Measurements from ENCODE around the gene ZRANB2.

Gene ZRANB2, protein sequence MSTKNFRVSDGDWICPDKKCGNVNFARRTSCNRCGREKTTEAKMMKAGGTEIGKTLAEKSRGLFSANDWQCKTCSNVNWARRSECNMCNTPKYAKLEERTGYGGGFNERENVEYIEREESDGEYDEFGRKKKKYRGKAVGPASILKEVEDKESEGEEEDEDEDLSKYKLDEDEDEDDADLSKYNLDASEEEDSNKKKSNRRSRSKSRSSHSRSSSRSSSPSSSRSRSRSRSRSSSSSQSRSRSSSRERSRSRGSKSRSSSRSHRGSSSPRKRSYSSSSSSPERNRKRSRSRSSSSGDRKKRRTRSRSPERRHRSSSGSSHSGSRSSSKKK

DNA sequence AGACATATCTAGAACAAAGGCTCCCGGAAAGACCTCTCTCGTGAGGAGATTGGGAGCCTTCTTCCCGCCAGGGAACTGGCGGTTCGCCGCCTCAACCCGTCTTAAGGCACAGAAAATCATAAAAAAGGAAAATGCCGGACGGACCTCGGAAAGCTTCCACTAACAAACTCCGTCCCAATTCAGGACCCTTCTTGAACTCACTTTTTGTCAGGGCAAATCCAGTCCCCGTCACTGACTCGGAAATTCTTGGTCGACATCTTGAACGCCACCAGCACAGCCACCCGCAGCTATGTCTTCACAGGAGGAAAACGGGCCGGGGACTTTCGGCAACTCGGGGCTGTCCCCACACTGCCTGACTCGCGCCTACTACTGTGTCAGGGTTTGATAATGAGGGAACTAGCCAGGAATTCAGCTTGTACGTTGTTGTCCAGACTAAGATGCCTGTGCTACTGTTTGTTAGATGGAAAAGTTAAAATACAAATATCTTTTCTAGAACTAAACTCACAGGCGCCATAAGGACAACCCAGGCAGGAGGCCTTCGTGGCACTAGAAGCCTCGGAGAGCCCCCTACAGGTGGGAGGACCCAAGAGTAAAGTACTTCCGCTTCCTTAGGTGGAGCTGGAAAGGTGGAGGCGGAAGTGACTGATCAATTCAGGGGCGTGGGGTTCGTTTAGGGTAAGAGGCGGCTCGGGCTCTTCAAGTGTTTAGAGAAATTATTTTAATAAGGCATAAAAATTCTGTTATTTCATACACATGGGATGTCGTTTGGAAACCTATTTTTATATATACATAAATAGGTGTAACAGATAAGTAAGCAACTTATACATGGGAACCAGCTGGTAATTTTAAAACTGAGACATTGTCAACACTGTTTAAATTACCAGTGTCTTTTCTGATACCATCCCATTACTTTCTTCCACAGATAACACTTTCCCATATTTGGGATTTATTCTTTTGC is at the start of gene ZRANB2:
TSS of gene ZRANB2 (minus strand) at position 297 of the 958 bp plus-strand sequence. CDS start at position 257, 40 bp downstream.
- peak; percentile 85 for DNase-seq (ENCODE audit: low spot score)

DNA sequence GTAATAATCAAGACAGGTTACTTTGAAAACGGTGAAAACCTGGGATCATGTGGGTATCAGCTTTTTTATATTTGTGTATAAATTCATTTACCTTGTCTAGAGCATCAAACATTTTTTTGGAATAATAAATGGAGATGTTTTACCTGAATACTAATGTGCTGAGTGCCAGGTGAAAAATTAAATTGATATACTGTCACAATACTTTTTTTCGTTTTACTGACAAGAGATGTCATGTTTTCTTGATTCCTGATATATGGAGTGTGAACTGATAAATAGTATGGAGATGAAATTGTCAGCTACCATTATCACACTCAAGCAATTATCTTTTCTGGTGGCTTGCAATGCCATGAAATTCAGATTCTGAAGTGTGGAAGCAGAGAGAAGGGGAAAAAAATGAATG is 47.2 kb upstream of the ZRANB2 start:
- DNase-seq (ENCODE audit: low spot score) = no peak

DNA sequence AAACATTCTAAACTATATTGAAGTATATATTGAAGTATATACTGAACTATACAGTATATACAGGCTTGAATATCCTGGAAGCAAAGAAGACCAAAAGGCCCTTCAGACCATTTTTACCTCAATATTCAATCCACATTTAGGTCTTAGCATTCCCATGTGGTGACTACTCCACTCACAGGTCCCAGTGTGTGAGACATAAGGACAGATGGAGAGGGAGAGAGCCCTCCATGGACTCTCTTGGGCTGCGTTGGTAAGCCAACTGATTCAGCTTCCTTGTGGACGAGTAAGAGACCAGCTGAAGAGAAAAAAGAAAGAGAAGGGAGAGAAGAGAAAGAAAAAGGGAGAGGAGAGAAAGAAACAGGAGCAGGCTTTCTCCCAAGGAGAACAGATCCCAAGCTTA is 37.3 kb upstream of the ZRANB2 start:
- no peak for DNase-seq (ENCODE audit: low spot score)

DNA sequence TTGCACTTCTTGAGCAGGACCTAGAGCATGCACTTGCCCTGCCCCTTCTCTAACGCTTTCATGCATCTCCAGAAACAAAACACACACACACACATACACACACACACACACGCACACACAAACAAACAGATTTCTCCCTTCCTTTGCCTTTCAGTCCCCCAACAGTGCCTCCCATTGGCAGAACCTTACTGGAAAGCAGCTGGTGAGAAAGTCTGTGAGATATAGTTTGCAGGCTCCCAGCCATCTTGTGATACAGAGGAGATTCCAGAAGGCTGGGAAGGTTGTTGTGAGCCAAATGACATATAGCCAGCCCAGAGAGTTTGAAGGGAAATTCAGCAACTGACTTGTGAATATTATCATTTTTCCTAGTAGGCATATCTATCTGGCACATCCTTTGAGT is 35.9 kb upstream of the ZRANB2 start:
- DNase-seq (ENCODE audit: low spot score) = no peak

DNA sequence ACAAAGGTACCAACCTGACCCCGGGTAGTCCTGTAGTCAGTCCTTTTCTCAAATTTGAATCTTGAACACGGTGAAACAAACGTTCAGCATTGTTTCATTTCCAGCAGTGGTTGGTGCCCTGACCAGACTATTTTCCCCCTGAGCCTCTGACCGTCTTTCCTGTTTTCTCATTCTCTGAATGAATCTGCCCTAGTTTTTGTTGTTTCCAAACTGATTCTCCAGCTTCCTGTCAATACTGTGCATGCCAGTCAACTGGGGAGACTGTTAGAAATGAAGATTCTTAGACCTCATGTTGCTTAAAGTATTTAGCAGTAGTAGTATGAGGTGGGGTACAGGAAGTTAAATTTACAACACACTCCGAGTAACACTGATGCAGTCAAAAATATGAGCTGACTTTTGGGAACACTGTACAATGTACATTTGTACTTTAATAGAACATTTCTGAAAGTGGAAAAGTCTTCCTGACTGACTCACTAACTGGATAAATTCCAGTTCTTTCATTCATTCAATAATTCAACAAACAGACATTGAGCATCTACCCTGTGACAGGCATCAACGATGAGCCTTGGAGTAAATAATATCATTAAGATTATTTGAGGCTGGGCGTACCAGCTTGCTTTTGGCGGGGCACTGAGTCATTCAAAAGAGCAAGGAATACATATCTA is 26.0 kb upstream of the ZRANB2 start:
- DNase-seq (ENCODE audit: low spot score) = peak; percentile 76

DNA sequence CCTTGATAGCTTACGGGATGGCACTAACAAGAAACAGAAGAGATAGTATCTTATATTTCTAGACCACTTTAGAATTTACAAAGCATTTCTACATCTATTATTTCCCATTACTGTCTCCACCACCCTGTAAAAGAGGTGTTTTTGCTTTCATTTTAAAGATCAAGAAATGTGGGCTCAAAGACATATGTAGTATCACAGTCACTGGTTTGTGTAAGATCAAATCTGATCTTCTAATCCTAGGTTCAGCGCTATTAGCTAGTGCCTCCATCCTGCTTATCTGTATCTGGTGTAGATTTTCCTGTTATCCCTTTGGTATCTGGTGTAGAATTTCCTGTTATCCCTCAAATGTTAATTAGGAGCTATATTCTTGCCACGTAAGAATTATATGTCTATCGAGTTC is 23.6 kb upstream of the ZRANB2 start:
- DNase-seq (ENCODE audit: low spot score) = no peak

DNA sequence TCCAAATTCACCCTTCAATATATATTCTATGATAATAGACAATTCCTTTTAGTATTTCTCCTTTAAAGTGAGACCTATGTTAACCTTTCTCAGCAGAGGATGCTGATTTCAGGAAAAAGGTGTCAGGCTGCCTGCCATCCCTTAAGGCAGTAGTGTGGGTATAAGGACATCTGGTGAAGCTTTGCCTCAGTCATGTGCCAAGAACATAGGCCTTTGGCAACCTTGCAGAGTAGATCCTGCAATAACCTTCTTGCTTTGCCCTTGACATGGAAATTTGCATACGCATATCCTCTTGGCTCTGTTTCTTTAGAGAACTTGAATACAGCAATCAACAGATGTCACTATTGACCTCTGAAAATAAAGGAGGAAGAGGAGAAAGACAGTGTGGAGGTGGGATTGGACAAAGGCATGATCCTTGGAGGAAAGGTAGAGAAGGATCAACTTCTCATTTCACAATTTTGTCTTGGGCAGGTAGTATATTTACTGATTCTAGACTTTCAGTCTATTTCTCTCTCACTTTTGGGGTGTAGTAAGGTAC is 21.1 kb upstream of the ZRANB2 start:
- no peak for DNase-seq (ENCODE audit: low spot score)

DNA sequence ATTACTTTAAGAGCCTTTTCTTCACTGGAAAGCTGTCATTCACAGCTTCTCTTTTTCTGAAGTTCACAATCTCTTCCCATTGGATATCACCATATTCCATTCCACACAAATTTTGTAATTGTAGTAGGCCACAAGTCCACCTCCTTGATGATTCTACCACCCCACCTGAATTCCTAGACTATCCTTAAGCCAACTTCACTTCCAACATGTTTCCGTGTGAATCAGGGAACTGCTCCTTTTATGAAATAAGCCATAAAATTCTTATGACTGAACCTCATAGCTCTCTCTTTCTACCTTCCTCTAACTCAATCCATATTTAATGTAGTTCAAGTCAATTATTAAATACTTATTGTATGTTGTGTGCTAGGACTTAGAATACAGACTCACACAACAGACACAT is 16.6 kb upstream of the ZRANB2 start:
- no peak for DNase-seq (ENCODE audit: low spot score)

DNA sequence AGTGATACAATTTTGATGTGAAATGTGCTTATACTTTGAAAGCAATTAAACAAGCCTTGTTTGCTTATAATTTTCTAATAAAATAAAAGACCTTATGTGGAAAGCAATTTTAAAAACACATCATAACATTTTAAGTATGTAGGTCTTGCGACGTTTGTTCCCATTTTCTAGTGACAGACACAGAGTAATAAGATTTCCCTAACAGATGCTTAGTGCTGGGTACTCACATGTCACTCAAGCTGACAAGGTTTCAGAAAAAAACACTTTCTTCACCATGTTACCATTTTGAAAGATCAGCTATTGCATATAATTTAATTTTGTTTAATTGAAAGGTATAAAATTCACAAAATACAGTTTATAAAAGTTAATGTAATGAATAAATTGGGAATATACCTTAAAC is 14.1 kb upstream of the ZRANB2 start:
- no peak for DNase-seq (ENCODE audit: low spot score)

DNA sequence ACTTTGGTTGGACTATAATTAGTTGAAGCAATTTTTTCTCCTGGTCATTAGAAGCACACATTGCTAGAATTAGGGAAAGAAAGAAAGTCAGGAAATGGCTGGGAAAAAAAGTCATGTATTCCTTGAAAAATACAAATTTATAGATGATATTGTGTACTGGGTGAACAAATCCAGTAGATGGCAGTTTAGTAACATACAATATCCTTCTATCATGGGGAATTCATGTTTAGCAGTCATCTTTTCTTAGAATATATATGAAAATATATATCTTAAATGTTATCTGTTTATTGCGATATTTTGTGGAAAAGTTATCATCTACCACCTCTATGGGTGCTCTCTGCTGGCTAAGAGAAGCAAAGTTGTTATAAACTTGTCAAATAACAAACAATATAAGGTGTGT is 13.1 kb upstream of the ZRANB2 start:
- peak; percentile 40 for DNase-seq (ENCODE audit: low spot score)

DNA sequence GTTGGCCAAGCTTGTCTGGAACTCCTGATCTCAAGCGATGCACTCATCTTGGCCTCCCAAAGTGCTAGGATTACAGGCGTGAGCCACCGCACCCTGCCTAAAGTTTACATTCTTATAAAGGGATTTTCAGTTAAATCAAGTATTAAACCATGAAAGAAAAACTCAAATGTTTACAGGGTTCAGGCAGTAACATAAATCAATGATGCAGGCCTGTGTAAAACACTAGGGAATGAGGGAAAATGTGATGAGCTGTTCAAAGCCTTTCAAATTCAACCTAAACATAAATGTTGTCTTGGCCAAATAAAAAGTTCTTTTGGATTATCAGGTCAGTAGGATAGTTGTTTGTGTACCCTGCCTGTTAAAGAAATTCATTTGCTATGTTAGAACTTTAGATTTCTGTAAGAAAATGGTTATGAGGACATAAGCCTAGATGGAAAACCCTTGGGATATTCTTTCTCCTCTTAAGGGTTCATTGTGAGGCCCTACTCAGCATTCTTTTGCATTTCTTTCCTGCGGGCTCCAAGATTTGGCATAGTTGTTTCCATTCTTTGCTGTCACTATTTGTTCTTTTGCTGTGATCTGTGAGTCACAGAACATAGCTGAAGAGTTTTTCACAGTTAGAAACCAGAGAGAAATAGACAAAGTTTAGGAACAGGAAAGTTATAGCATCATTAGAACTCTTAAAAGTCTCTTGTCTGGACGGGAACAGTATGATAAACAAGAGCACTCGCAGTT is 8.9 kb upstream of the ZRANB2 start:
- peak; percentile 23 for DNase-seq (ENCODE audit: low spot score)

DNA sequence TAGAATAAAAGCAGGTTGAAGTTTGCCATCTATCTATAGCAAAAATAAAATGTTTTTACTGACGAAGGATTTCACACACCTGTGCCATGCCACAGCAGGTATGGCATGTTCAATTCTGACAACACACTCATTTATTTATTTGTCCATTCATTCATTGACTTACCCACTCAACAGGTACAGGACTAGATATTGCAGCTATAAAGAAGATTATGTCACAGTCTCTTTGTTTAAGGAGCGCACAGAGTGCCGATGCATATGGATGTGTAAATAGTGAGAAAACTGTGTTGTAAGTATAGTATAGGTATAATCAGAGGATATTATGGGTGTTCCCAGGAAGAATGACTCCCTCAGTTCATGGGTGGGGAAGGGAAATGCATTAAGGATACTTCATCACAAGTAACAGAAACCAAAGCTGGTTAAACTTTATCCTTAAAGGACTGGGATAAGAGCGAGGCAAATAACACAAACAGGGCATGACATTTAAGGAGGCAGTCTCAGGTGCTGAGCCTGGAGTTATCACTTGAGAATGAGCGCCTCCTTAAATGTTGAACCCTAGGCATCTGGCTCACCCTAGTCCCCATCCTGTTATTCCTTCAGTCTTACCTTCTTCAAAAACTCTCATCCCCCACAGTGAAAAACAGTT is 7.9 kb upstream of the ZRANB2 start:
- DNase-seq (ENCODE audit: low spot score) = no peak

DNA sequence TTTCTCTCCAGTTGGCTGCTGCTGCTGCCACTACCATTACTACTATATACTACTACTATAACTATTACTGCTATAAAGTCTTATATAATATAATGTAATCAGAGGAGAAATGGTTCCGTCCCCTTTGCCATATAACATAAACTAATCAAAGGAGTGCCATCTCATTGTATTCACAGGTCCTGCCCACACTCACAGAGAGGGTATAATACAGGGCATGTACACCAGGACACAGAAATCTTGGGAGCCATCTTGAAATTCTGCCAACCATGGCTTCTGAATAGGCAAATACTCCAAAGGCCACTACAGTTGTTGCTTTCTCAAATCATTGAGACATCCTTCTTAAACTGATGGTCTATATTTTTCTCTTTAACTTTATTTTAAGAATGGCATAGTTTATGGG is 6.9 kb upstream of the ZRANB2 start:
- no peak for DNase-seq (ENCODE audit: low spot score)

DNA sequence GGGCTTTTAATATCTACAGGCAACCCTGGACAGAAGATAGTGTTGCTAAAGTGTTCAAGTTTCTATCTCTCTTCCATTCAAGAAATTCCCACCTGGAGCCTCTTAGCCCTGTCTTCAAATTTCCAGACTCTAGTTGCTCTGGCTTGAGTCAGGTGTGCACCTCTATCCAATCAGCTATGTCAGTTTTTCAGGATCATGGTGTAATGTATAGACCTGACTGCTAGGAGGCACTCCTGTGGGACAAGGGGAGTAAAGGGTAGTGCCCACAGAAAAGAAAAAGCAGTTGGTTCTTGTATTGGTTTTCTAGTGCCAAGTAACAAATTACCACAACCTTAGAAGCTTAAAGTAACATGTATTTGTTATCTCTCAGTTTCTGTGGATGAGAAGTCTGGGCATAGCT is 6.2 kb upstream of the ZRANB2 start:
- no peak for DNase-seq (ENCODE audit: low spot score)

DNA sequence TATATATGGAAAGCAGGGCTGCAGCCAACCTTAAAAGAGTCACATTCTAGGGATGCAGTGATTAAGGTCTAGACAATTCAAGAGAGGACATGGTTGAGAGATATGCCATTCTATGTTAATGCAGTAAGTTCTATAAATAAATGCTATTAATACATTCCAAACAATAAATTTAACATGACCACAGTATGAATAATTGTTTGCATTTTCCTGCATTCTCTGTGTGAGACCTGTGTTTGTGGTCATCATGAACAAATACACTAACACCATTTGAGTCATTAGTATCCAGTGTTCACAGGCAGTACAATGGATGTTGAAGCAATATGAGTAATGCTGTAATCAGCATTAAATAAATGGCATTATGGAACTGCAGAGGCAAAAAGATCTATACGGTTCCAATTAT is 5.5 kb upstream of the ZRANB2 start:
- DNase-seq (ENCODE audit: low spot score) = no peak

DNA sequence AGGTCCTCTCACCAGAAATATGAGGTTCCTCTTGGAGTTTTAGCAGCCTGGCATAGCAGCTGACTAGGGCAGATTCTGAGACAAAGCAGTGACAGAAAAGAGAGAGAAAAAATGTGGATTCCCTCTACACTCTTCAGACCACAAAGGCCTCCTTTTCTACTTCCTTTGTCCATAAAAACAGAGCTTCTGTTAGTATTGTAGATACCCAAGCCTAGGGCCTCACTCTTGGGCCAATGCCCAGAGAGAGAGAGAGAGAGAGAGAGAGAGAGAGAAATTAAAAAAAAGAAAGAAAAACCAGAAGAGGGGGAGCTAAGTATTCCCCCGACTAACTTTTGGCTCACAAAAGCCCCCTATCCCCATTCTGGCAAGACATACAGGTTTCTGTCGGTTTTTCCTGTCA is 2.4 kb upstream of the ZRANB2 start:
- DNase-seq (ENCODE audit: low spot score) = peak; percentile 57

DNA sequence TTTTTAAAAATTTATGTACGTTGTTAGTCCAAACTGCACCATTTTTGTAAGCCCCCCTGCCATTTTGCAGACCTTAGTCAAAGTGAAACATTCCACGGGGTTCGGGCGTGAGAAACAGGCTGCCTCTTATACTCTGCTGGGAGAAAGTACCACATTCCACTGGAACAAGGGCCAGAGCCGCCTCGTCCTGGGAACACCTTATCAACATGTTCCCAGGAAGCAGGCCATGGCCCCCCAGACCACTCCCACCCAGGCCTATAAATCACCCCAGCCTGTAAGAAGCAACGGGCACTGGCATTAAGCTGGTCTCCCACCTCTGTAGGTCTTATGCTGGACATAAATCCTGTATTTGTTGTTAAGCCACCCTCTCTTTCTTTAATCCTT is 854 bp upstream of the ZRANB2 start:
- no peak for DNase-seq (ENCODE audit: low spot score)

DNA sequence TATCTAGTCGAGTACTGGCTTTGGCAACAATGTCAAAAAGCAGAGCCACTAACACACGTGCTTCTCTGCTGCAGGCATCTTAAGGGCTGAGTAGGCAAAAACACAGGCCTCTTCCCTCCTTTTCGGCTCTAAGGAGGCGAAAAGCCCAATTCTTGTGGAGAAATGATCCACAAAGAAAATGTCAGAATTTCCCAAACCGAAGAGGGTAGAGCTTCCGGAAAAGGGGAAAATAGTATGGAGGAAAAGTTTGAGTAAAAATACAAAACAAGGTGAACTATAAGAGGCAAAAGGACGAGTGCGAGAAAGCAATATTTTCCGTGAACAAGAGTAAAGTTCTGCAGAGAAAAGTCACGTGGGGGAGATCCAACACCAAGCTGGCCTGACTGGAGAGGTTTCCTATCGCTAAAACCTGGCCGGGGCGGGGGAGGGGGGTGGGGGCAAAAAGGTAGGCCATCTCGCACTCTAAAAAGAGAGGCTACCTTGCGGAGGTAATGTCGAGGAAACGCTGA is 551 bp downstream of the ZRANB2 start:
- DNase-seq (ENCODE audit: low spot score) = peak; percentile 16

DNA sequence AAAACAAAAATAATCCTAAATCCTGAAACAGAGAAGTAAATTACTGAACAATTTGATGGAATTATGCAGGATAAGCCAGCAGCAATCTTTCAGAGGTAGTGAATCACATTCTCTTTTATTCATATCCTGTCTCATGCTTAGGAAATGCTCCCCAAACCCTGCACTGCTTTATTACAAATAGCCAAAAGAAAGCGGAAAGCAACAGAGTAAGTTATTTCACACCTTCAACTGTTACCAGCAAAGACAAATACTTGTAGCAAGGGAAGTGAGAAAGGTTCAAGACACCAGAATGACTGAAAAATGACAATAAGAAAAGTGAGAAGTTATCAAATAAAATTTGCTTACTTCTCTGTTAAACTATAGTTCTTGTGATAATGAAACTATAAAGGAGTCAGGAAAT is 6.2 kb downstream of the ZRANB2 start:
- DNase-seq (ENCODE audit: low spot score) = no peak

DNA sequence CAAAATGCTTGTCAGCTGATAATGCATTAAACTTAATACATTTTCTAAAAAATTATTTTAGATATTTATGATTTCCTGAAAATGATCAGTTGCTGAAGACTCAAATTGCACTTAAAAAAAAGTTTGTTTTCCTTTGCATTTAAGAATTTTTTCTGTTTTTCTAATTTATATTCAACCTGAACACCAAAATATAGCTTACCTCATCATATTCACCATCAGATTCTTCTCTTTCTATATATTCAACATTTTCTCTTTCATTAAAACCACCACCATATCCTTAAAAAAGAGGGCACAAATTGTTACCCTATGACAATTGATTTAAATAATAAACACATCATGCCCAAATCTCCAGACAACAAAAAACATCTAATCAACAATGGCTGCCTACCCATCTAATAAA is 8.6 kb downstream of the ZRANB2 start:
- DNase-seq (ENCODE audit: low spot score) = no peak

DNA sequence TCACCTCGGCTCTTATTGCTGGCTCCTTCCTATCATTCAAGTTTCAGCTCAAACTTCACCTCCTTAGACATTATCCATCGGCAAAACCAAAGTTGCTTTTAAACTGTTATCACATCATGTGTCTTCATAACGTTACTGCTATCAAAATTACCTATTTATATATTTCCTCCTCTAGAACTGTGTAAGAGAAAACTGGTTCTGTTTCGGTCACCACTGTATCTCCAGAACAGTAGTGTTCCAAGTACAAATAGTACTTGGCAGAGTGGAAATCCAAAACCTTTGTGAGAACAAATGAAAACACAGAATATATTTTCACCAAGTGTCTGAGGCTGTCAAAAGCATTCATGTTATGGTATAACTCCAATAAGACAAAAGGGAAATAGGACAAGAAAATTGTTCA is 9.1 kb downstream of the ZRANB2 start:
- no peak for DNase-seq (ENCODE audit: low spot score)

Data from COLO829 (cell line).